HG03457 (cell line): ENCODE results near the gene ADAM19.
"Not testable (repeated sequence)": the region's sequence is repeated elsewhere in the genome, so short reads cannot be mapped to it uniquely, and the experiment has no call there.

ENCODE experiments used
- ATAC-seq: cut with Tn5 transposase; IDR thresholded peaks from one replicate; pipeline ENCODE4 v1.9.1; 2021; ENCODE audit warnings: moderate number of reproducible peaks; ENCODE audit not compliant: unreplicated experiment

Gene ADAM19

GRCh38 chr5:157491471-157491995, 84.0 kb downstream of the ADAM19 start:
- no peak for ATAC-seq

DNA sequence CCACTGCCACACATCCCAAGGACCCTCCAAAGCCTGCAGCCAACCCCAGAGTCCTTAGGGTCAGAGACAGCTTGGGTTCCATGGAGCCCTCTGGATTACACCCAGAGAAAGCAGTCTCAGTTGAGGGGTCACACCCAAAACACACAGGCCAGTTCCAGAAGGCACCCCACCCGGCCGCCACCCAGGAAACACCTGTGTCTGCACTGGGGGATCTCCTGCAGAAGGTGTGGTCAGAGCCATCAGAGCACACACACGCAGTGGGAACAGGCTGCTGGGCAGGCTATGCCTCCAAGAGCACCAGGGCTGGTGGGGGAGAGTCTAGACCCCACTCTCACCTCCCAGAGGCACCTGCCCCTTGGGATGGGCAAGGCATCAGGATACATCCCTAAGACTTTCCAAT, 88.2 kb downstream of the ADAM19 start:
- no peak for ATAC-seq

- no peak for ATAC-seq
These were observed 88.7 kb downstream of the ADAM19 start for GRCh38 chr5:157486861-157487260.

- ATAC-seq: no peak
These were observed 89.3 kb downstream of the ADAM19 start for GRCh38 chr5:157486221-157486681.

- ATAC-seq: no peak
These were observed 89.8 kb downstream of the ADAM19 start for GRCh38 chr5:157485811-157486210.

DNA sequence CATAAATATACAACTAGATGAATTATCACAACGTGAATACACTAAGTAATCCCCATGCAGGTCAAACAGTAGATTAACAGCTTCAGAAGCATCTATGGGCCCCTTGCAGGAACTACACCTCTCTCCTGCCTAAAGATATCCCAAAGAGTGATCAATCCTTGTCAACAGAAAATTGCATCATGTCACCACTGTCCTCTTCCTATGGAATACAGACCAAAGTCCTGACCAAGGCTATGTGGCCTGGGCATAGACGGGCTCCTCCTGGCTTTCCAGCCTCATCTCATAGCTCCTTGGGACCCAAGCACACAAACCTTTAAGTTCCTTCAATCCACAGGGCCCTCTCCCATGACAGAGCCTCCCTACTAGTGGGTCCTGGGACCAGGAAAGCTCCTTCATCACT, 90.2 kb downstream of the ADAM19 start:
- ATAC-seq: no peak

DNA sequence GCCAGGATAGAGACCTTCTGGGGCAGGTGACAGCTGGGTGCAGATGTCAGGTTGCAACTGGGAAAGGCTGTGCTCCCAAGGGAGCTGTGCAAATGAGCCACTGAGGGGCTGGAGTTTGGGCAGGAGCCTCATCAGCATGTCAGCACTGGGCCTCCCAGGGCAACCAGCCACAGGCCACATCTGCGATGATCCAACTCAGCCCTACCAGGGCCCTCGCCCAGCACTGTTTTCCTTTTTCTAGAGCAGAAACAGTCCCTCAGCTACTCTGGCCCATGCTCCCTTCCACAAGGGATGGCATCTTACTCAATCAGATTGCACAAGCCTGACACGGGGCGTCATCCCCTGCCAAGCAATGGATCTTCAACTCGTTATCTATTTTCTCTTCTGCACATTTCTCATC, 90.8 kb downstream of the ADAM19 start:
- no peak for ATAC-seq

DNA sequence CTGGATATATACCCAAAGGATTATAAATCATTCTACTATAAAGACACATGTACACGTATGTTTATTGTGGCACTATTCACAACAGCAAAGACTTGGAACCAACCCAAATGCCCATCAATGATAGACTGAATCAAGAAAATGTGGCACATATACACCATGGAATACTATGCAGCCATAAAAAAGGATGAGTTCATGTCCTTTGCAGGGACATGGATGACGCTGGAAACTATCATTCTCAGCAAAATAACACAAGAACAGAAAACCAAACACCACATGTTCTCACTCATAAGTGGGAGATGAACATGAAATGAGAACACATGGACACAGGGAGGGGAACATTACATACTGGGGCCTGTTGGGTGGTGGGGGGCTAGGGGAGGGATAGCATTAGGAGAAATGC, 92.9 kb downstream of the ADAM19 start:
- not testable (repeated sequence) for ATAC-seq

GRCh38 chr5:157481666-157482065, 93.9 kb downstream of the ADAM19 start:
- ATAC-seq: no peak

GRCh38 chr5:157481265-157481664, 94.3 kb downstream of the ADAM19 start:
- no peak for ATAC-seq

GRCh38 chr5:157479612-157480510, 95.7 kb downstream of the ADAM19 start:
- ATAC-seq: no peak

GRCh38 chr5:157479166-157479565, 96.4 kb downstream of the ADAM19 start:
- no peak for ATAC-seq

- no peak for ATAC-seq
These were observed 96.8 kb downstream of the ADAM19 start for GRCh38 chr5:157478726-157479125.

GRCh38 chr5:157477814-157478494, 97.6 kb downstream of the ADAM19 start:
- ATAC-seq: no peak

GRCh38 chr5:157476702-157477408, 98.7 kb downstream of the ADAM19 start:
- ATAC-seq: no peak

DNA sequence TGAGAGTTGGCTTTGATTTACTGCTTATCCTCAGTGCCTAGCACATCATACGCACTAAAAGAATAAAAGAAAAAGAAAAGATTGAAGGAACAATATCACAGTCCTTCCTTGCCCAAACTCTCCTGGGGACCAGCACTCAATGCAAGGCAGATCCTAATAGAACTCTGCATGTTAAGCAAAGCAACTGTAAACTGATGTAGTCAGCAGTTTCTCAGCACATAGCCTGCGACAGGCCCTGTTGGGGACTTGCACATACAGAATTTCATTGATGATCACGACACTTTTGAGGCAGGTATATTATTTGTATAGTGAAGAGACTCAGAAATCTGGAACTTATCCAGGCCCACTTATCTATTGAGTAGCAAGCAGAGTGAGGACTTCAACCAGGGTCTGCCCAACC, 100.1 kb downstream of the ADAM19 start:
- no peak for ATAC-seq

- no peak for ATAC-seq
These were observed 101.9 kb downstream of the ADAM19 start for GRCh38 chr5:157473383-157474320.

DNA sequence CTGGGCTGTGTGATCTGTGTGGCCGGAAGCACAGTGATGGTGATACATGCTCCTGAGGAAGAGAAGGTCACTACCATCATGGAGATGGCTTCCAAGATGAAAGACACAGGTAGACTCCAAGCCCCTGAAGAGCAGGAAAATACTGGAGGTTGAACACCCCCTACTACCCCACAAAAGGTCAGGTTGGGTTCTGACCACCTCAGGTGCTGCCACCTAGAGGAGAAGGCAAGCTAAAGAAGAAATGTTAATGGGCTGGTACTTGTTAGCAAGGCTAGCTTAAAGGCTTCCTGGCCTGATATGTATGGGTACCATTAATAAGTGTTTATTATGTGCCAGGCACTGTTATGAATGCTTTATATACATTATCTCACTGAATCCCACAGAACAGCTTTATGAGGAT, 103.9 kb downstream of the ADAM19 start:
- ATAC-seq: no peak

DNA sequence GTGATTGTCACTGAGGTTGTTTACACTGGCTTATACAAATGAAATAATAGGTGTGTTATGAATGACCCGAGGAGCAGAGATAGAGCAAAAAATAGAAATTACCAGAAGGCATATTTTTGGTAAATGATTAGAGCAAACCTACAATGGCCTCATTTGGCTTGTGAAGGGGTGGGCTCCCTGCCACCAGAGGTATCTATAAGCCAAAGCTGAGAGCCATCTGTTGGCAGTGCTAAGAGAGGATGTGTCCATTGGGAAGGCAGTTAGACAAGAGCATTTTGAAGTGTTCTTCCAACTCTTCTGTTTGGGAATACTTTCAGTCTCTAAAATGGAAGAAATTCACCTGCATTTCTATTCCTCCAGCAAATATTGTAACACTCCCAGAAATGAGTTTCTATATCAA, 104.9 kb downstream of the ADAM19 start:
- no peak for ATAC-seq

- no peak for ATAC-seq
These were observed 105.9 kb downstream of the ADAM19 start for GRCh38 chr5:157469687-157470086.
